KBM-7 (cell line): ENCODE data around the gene PHF3.
A peak's percentile ranks its signal among the peaks of the same experiment; 100 is the strongest.

ENCODE experiments used
- DNase-seq: peaks from one replicate; pipeline ENCODE4 v3.0.0-alpha.2; 2015
- in situ Hi-C: fragments of 300-500 bp; cut with MboI; formaldehyde crosslinking; loops from 2 replicates; pipeline ENCODE4 v1.14.3; 2020; ENCODE audit warnings: low sequenced_read_pairs, low pct_unique_long_range_greater_than_20kb, mixed read lengths

Gene PHF3, protein sequence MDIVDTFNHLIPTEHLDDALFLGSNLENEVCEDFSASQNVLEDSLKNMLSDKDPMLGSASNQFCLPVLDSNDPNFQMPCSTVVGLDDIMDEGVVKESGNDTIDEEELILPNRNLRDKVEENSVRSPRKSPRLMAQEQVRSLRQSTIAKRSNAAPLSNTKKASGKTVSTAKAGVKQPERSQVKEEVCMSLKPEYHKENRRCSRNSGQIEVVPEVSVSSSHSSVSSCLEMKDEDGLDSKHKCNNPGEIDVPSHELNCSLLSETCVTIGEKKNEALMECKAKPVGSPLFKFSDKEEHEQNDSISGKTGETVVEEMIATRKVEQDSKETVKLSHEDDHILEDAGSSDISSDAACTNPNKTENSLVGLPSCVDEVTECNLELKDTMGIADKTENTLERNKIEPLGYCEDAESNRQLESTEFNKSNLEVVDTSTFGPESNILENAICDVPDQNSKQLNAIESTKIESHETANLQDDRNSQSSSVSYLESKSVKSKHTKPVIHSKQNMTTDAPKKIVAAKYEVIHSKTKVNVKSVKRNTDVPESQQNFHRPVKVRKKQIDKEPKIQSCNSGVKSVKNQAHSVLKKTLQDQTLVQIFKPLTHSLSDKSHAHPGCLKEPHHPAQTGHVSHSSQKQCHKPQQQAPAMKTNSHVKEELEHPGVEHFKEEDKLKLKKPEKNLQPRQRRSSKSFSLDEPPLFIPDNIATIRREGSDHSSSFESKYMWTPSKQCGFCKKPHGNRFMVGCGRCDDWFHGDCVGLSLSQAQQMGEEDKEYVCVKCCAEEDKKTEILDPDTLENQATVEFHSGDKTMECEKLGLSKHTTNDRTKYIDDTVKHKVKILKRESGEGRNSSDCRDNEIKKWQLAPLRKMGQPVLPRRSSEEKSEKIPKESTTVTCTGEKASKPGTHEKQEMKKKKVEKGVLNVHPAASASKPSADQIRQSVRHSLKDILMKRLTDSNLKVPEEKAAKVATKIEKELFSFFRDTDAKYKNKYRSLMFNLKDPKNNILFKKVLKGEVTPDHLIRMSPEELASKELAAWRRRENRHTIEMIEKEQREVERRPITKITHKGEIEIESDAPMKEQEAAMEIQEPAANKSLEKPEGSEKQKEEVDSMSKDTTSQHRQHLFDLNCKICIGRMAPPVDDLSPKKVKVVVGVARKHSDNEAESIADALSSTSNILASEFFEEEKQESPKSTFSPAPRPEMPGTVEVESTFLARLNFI (N-terminal part only)

DNA sequence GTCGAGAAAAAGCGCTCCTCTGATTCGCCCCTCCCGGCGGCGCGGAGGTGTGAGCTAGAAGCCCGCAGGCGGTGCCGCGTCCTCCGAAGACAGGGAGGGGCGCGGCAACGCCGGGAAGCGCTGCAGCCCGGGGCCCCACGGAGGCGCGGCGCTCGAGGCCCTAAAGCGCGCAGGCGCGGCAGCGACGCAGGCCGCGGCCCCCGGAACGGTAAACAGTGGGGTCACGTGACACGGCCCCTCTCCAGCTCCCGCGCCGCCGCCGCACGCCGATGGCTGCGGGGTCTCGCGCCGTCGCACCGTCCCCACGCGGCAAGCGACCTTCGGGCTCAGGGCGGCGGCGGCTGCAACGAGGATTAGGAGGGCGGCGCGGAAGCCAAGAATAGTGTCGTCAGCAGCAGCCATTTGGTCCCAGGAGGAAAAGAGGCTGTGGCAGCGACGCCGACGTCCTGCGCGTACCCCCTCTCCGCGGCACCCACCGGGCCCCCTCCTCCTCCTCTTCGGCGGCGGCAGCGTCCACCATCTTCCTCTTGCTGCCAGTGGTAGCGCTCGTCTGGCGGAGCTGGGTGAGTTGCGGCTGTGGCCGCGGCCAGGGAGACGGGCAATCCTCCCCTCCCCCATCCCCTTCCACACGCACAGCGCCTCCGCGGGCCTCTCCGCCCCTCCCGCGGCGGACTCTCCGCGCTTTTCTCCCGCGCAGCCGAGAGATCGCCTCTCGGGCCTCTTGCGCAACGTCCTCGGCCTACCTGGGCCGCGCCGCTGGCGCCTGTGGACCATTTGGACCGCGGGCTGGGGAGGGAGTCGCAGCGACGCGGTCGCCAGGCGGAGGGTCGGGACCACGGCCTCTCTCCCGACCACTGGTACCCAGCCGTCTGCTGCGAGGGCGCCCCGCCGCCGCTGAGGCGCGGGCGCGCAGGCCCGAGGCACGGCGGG is at the start of gene PHF3:
TSS of gene PHF3 (plus strand) at position 215 of the 930 bp plus-strand sequence. CDS start 10,750 bp downstream, outside the sequence.
- in situ Hi-C loops = no loop called here
- peak; percentile 91 for DNase-seq

DNA sequence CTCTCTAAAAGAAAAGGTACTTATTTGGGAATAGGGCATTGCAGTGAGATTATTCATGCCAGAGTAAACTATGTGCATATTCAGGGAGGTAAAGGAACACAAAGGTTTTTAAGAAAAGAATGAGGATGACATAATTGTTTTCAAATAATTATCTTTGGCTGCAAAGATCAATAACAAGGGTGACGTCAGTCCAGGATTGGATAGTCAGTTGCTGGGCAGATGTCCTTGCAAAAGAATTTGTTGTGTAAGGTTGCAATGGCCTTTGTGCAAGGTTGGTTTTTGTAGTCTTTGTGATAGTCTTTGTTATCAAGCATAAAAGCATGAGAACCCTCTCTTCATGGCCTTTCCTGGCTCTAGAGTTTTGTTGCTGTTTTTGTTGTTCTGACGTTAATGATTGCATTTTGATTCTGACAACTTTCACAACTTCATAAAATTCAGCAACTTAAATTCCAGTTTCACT is 45.6 kb upstream of the PHF3 start:
- no peak for DNase-seq
- in situ Hi-C loops = no loop called here

DNA sequence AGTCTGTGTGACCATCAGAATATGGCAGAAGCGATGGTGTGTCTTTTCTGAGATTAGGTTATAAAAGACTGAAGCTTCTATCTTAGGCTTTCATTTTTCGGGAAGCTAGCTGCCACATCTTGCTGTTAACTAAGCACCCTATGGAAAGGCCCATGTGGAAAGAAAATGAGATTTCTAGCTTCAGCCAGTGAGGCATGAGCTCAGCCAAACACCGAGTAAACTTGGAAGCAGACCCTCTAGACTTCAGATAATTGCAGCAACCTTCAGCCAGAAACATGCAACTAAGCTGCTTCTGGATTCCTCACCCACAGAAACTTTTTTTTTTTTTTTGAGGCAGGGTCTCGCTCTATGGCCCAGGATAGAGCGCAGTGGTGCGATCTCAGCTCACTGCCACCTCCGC is 42.7 kb upstream of the PHF3 start:
- in situ Hi-C loops = no loop called here
- no peak for DNase-seq

DNA sequence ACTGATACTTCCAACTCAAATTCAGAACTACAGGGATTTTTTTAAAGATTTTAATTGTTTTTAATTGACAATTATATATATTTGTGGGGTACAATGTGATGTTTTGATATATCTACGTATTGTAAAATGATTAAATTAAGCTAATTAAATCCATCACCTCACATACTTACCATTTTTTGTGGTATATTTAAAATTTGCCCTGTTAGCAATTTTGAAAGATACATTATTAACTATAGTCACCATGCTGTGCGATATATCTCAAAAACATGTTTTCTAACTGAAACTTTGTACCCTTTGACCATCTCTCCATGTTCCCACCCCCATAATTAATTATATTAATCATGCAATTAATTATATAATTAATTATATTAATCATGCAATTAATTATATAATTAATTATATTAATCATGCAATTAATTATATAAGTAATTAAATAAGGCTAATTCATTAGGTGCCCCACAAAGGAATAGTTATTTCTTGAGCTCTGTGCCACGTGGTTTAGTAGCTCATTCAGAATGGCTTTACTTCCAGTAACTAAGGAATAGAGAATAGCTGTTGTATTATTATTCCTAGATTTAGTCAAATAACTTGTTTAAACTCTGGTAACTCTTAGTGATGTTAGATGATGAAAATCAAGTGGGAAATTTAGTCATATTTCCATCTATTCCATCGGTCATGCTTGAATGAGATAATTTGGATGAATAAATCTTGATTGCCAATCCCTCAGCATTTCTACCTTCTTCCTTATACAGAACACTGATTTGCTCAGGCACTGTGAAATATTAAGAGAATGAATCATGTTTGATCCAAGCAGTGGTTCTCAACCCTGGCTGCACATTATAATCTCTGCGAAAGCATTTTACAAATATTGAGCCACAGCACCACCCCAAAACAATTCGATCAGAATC is 38.2 kb upstream of the PHF3 start:
- no peak for DNase-seq
- in situ Hi-C loops = no loop called here

DNA sequence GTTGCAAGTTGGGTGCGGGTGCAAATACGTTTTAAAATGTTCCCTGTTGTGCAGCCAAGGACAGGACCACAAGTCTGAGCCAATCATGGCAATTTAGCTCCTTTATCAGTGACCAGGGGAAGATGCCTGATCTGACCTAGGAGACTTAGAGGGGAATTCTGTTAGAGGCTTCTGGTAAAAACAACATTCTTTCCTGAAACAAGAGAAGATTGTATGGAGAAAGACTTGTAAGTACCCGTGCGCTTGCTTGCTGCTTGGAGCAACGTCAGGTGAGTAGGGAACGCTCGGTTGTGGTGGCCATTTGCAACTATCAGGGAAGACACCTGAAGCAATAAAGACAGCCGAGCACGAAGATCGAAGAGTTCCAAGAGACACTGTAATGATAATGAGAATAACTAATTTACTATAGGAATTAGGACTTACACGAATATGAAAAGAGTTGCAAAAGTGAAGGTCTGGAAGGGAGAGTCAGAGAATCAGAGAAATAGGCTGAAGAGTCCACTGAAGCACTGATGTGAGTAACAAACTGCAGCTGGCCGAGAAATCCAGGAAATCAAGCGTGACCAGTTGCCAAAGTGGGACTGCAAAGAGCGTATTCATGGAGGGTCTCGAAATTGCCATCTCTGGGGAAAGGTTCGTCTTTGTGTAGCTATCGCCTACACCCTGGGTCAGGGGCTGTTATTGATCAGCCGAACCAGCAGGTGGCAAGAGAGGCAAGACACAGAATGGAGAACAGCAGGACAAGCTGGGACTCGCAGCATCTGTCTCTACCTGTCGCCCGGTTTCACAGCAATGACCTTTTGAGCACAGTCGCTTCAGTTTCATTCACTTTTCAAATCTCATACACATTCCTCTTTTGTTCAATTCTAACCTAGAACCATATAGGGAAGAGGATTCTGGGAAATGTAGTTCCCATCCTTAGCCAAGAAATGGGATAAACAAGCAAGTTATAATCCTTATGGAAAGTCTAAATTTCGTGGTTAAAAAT is 37.3 kb upstream of the PHF3 start:
- in situ Hi-C loops = no loop called here
- DNase-seq = peak; percentile 83

DNA sequence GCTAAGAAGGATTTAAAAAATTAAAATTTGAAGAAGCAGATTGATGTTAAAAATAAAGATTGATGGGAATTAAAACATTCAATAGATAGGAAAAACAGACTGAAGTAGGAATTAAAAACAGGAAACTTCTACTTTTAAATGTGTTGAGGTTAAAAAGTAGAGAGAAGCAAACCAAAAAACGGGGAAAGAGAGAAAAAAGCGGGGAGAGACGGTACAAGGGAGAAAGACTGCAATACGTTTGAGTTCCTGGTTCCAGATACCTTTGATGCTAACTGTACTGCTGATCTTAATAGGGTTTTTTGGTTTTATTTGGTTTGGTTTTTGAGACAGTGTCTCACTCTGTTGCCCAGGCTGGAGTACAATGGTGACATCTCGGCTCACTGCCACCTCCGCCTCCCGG is 36.4 kb upstream of the PHF3 start:
- DNase-seq = no peak
- in situ Hi-C loops = no loop called here

DNA sequence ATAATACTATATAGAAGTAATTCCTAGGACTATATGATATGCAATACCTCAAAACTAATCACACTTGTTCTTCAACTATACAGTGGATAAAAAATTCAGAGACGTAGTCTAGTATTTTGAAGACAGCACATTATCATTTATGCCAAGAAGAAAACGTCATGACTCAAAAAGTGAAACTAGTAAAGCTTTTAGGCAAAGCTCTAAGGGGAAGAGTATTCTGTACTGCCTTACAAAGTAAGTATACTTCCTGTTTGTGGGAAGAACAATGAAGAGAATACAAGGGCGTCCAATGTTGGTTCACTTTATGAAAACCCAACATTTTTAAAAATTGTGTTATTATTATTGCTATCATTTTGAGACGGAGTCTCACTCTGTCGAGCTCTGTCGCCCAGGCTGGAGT is 35.5 kb upstream of the PHF3 start:
- in situ Hi-C loops = no loop called here

DNA sequence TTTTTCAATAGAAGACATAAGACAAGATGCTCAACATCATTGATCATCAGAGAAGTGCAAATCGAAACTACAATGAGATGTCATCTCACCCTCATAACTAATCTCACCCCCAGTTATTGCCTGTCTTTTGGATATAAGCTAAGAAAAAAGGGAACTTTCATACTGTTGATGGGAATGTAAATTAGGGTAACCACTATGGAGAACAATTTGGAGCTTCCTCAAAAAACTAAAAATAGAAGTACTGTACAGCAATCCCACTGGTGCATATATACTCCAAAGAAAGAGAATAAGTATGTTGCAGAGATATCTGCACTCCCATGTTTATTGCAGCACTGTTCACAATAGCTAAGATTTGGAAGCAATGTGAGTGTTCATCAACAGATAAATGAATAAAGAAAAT is 26.4 kb upstream of the PHF3 start:
- in situ Hi-C loops = no loop called here

More for the DNA sequence above, 35.5 kb upstream of the PHF3 start:
- no peak for DNase-seq

DNA sequence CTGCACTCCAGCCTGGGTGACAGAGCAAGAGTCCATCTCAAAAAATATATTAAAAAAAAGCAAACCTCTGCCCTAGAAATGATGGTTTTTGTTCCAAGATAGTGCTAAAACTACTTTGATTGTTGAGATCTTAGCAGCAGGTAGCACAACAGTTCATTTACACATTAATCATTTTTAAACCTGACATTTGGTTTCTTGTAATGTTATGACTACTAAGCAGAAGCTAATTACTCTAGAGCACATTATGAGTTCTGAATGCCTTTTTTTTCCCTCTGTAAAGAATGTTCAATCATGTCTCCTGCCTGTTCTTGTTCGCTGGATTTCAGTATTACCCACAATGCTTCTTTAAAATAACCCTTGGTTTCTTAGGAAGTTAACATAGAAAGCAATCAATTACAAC is 24.7 kb upstream of the PHF3 start:
- DNase-seq = no peak
- in situ Hi-C loops = no loop called here

More for the DNA sequence above, 26.4 kb upstream of the PHF3 start:
- DNase-seq = peak; percentile 55

DNA sequence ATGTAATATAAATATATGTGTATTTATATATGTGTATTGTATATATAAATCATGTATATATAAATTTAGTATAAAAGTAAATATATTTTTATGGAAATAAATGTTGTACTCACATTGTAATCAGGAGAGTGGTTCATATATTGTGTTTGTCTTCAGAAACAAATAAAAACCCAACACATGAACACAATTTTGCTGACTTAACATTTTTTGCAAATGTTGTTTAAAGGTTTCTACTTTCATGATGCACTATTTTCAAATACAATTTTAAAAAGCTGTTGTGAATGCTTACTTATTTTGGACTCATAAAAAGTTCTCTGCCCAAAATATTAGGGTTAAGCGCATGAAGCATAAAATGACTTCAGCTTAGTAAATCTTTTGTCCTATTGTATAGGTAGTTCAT is 24.0 kb upstream of the PHF3 start:
- in situ Hi-C loops = no loop called here
- DNase-seq = no peak

DNA sequence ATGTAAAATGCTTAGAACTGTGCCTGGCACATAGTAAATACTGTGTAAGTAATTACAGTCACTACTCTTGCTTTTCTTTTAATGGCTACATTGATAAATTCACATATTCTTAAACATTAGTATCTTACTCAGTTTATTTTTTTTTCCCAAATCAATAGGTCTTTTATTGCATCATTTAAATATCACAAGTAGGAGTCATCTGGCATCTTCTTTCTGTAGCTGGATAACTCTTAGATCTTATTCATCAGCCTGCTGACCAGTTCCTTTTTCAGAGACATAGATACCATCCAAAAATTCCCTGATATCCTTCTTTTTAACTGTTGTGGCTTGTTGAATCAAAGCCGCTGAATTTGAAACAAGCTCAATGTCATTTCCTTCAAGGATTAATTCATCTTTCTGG is 20.0 kb upstream of the PHF3 start:
- no peak for DNase-seq
- in situ Hi-C loops = no loop called here

DNA sequence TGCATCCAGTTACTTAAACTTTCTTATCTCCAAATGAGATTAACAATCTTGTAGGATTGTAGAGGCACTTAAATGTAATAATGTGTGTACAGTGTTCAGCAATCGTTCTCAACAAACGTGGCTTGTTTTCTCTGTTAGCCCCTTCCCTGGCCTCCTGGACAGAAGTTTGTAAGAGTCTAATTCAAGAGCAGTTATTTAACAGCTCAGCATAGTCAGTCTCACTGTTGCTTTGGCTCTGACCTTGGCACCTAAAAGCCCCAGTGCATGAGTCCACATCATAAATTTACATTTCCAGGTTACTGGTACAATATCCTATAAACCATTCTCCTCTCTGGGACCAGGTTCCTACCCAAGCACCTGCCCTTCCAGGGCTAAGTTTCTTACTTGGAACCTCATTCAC is 11.5 kb upstream of the PHF3 start:
- in situ Hi-C loops = no loop called here
- no peak for DNase-seq

DNA sequence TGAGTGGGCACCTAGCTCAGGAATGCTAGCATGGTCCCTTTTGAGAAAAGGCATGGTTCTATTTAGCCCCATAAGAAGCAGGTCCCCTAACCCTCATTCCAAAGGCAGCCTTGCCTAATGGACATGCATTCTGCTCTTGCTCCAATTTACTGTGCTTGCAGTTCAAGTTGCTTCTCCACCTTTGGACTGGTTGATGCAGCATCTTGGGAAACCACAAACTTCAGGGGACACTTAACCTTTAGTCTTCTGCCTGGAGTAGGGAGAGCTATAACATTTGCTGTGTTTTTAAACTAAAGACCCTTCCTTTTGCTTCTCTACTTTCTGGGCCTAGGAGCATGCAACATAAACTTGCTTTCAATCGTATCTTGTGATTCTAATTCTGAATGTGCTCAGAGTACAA is 5.1 kb upstream of the PHF3 start:
- in situ Hi-C loops = no loop called here
- DNase-seq = no peak

DNA sequence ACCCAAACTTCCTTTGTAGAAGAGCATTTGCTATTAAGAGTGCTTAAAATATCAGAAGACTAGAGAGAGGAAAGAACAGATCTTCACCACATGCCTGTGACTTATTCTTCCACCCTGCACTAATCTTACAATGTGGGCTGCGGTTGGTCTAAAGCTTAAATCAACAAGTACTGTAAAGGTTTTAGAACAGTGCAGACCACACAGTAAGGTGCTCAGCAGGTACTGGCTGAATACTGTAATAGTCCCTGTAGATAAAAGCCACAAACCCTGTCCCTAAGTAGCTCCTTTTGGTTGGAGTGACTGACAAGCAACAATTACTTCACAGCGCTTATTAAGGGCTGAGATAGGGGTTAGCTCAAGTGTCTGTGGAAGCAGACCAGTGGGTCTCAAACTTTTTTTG is 972 bp upstream of the PHF3 start:
- DNase-seq = peak; percentile 37

DNA sequence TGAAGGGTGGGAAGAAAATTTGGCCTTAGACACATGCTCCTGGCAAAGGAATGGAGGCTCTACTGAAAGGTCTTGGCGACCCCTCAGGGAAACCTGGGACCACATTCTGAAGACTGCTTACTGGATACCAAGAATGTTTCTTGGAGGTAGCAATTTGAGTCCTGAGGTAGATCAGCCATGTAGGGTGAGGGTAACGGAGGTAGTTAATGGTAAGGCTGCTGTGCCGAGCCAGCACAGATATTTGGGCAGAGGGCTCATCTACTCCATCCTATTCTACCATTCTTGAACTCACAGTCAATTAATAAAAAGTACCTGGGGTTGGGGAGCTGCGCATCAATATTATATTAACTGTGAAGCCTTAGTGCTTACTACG is 401 bp upstream of the PHF3 start:
- no peak for DNase-seq
- in situ Hi-C loops = no loop called here

More for the DNA sequence above, 972 bp upstream of the PHF3 start:
- in situ Hi-C loops = no loop called here

DNA sequence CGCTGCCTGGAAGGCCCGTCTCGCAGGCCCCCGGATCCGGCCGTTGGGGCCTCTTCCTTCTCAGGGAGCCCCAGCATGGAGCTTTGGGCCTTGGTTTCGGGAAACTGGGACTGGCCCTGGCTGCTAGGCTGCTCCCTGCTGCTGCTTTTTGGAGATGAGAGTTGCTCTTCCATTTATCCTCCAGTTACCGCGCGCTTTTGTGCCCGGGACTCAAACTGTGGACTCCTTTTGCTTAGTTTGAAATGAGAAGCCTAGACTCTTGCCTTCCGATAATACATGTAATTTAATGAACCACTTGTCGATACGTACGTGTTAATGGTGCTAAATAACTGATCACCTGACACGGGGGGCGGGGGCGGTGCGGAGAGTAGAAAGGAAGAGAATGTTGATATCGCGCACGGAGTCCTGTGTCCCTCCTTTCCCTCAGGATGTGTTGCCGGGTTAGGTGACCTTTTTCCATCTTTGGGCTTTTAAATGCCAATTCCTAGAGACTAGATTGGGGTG is 968 bp downstream of the PHF3 start:
- in situ Hi-C loops = no loop called here
- peak; percentile 57 for DNase-seq
